SKM-1 treated with dmso at 0.1 percent for 144 hours (cell line): ENCODE data around the gene CERK.

Source experiments
- DNase-seq: peaks from one replicate; lab custom pipeline; 2025; ENCODE audit not compliant: unreplicated experiment; lab: John Stamatoyannopoulos, UW

CERK gene

DNA sequence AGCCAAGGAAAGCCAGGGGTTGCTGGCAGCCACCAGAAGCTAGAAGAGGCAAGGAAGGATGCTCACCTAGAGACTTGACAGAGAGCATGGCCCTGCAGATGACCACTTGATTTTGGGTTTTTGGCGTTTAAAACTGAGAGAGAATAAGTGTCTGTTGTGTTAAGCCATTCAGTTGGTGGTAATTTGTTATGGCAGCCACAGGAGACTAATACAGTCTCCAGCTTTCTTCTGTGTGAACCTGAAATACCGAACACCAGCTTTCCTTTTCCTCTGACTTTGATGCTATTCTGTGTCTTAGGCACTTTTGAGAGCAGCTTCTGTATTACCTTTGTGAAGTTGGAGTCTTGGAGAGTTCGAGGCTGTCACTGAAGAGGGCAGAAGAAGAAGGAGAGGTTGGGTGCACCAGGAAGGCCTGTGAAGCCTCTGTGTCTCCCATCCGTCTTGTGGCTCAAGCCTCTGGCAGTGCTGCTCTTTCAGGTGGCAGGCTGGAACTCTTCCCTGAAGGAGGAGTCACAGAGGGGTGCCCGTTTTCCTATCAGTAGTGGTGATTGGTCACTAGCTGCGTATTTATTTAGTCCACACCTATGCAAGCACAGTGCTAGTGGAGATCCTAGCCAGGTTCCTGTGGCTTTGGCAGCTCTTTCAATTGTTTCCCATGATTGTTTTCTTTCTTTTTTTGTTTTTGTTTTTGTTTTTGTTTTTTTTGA, 26.9 kb upstream of the CERK start:
- DNase-seq = no peak

- DNase-seq = no peak
Observed at GRCh38 chr22:46764140-46764680, 26.2 kb upstream of the CERK start.

DNA sequence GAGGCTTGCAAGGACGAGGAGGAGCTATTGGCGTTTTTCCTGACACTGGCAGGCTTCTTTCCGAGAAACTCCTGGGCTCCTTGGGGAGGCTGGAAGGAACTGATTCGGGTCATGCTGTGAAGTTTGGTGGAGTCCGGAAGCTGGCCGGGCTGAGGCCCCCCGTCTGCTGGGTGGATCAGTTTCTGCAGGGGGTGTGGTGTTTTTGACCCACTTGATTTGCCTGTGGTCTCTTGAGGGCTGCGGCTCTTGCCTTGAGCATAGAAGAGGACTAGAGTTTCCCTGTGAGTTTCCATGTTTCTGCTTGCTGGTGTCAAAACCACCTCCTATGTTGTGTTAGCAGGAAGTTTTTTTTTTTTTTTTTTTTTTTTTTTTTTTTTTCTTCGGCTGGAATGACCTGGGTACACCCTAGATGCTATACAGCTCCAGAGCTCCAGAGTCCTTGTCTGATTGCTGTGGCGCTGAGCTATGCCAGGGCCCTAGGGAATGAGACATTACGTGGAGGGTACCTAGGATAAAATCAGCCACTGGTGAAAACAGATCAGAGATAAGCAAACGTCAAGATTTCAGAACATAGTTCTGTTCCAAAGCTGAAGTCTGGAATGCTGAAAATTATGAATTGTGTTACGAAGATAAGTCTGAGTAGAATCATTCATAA, 25.1 kb upstream of the CERK start:
- DNase-seq = no peak

- peak; percentile 95 for DNase-seq
Observed at GRCh38 chr22:46762238-46763050, 24.4 kb upstream of the CERK start, which contains the start of gene TBC1D22A. Gene TBC1D22A (plus strand): TSS chr22:46762650. CDS start chr22:46762787, 137 bp downstream.

DNA sequence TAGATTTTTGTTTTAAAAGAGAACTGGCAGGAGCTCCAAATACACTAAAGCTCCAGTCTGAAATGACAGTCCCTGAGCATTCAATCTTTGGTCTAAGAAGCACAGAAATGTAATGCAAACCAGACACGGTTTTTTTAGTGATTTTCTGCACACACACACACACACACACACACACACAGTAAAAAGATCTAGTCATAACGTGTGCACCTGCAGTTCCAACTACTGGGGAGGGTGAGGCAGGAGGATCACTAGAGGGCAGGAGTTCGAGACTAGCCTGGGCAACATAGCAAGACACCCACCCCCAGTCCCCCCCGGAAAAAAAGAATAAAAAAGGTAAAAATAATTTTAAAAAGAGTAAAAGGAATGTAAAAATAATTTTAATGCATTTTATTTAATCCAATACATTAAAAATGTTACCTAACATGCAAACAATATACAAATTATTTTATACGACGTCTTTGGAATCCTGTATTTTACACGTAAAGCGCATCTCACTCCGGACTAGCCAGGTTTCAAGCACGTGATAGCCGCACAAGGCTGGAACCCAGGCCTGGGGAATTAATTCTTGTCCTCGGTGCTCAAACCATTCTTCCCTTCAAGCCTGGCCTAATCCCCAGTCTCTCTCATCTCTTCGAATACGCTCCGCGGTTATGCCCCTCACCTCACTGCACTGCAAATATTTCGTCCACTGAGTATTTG, 23.6 kb upstream of the CERK start:
- DNase-seq = no peak

DNA sequence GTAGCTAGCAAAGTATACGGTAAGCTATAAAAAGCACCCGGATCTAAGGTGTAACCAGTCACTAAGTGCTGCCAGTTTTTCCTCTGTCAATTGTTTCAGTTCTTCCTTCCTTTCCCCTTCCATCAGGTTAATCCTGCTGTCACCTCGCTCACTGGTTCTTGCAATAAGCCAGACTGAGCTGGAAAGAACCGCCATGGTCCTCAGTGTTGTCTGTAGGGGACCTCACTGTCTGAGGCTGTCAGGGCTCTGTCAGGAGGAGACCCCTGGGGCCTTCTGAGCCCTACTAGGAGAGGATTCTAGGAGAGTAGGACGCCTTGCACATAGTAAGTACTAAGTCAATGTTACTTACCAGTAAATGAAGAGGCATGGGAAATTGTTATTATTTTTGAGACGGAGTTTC, 23.0 kb upstream of the CERK start:
- DNase-seq = no peak

- DNase-seq = peak; percentile 55
Observed at GRCh38 chr22:46758867-46759290, 20.8 kb upstream of the CERK start.

GRCh38 chr22:46758121-46758520, 20.1 kb upstream of the CERK start:
- no peak for DNase-seq

DNA sequence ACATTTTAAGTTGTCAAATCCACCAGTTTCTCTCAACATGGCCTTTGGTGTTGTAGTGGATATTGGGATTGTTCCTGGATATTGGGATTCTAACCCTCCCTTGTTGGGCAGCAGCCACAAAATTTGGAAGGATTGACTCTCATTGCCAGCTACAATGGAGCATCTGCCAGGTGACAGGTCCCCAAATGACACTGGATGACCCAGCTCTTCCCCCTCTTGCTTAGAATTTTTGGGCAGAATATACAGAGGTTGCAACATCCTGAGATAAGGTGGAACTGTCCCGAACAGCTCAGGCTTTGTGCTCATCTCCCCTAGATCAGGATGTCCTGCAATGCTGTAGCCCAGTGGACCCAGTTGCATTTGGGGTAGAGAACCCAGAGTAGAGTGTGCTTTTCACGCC, 19.1 kb upstream of the CERK start:
- DNase-seq = no peak

GRCh38 chr22:46756097-46756496, 18.0 kb upstream of the CERK start:
- no peak for DNase-seq

DNA sequence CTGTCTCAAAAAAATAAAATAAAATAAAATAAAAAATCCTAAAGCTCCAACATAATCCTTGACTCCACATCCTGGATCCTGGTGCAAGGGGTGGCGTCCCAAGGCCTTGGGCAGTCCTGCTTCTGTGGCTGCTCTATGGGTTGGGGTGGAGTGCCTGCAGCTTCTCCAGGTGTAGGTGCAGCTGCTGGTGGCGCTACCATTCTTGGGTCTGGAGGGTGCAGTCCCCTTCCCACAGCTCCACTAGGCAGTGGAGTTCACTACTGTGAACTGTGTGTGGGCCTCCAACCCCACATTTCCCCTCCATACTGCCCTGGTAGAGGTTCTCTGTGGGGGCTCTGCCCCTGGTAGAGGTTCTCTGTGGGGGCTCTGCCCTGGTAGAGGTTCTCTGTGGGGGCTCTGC, 17.5 kb upstream of the CERK start:
- no peak for DNase-seq

DNA sequence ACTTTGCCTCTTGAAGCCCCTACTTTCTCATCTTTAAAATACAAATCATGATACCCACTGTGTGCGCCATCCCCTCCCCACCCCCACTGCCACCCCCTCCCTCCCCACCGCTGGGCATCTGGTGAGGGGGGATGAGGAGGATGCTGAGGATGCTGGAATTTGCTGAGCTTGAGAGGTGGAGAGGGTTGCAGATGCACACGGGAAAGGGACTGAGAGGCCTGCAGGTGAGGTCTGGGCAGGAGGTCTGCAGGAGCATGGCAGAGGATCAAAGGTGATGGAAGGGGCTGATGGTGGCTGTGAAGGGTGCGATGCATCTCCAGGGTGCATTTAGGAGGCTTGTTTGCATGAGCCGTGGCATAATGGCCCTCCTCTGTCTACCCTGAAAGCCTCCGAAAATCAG, 16.8 kb upstream of the CERK start:
- DNase-seq = no peak

- DNase-seq = no peak
Observed at GRCh38 chr22:46754110-46754799, 16.2 kb upstream of the CERK start.

- DNase-seq = no peak
Observed at GRCh38 chr22:46753761-46754109, 15.7 kb upstream of the CERK start.

DNA sequence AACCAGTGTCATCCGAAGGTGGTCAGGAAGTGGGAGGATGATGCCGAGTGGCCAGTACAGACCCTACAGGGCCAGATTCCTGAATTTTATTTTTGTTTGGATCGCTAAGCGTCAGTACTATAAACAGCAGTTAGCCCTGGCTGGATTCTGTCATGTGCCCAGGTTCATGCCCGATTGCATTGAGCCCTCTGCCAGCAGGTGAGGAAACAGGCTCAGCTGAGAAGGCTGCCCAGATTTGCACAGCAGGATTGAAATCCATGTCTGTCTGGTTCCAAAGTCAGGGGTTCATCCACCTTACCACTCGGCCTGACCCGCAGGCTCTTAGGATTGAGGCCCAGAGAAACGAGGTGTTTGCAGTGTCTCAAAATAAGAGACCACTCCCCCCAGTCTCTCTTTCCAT, 15.3 kb upstream of the CERK start:
- no peak for DNase-seq

GRCh38 chr22:46752988-46753310, 14.9 kb upstream of the CERK start:
- no peak for DNase-seq

GRCh38 chr22:46752286-46752987, 14.4 kb upstream of the CERK start:
- no peak for DNase-seq

DNA sequence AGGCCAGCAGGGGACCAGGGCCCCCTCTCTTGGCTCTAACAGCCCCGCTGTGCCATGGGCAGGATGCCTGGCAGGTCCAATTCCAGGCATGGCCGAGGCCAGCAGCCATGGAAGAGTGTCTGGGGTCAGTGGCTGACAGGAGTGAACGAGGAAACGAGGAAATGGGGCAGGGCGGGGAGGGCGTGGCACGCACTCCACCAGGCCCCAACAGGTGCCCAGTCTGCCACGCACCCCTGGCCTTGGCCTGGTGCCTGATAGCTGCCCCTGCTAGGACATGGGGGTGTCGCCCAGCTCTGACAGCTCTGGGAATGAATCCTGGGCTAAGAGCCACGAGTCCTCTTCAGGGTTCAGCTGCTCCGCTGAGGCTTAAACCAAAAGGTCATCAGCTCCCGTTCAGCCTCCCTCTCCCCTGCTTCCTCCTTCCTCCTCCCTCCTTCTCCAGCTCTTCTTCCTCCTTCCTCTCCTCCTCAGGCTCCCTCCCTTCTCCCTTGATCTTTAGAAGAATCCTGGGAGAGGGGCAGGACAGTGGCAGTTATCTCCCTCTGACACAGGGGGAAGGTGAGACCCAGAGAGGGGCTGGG, 12.9 kb upstream of the CERK start:
- no peak for DNase-seq

DNA sequence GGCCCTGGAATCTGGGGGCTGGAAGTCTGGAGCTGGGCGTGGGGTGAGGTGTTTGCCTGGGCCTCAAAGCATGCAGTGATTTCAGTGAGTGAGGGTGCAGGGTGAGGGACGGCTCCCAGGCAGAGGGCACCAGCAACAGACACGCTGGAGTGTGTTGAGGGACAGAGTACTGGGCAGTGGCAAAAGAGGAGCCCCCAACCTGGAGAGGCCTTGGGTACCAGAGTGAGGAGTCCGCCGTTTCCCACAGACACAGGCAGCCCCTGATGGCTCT, 12.4 kb upstream of the CERK start:
- DNase-seq = no peak
